Neutrophil (primary cell): ENCODE data around the gene RPS6KC1.

ENCODE experiments used
- H3K27ac ChIP-seq: fragments of 200-600 bp; sonication (generic); 2 replicates; pipeline ENCODE4 v1.5.1; 2016; ENCODE audit warnings: mild to moderate bottlenecking, moderate library complexity
- H3K27me3 ChIP-seq: fragments of 200-600 bp; sonication (generic); 2 replicates; pipeline ENCODE4 v1.6.0; 2016; ENCODE audit warnings: mild to moderate bottlenecking
- H3K36me3 ChIP-seq: fragments of 200-600 bp; sonication (generic); 2 replicates; pipeline ENCODE4 v1.5.1; 2017
- H3K4me1 ChIP-seq, 2 experiments: fragments of 200-600 bp in 1 of 2; sonication (generic) in 1 of 2; 1 replicate in 1 of 2; 2 replicates in 1 of 2; pipeline versions ENCODE4 v1.5.1 to v1.6.1; 2013 to 2016; ENCODE audit warnings: low read depth in 1 of 2, low read length in 1 of 2, mild to moderate bottlenecking in 1 of 2, moderate library complexity in 1 of 2; ENCODE audit not compliant: control insufficient read depth in 1 of 2, insufficient read depth in 1 of 2
- H3K4me3 ChIP-seq, 2 experiments: fragments of 200-600 bp in 1 of 2; sonication (generic) in 1 of 2; 1 replicate in 1 of 2; 2 replicates in 1 of 2; pipeline ENCODE4 v1.5.1; 2013 to 2016; ENCODE audit warnings: low read depth in 1 of 2, low read length in 1 of 2, mild to moderate bottlenecking in 1 of 2, moderate library complexity in 1 of 2
- H3K9me3 ChIP-seq: fragments of 200-600 bp; sonication (generic); 2 replicates; pipeline ENCODE4 v1.5.1; 2016
- TF ChIP-seq, protein P1 (sequence below): fragments of 200-600 bp; sonication (generic); IDR thresholded peaks from 2 replicates; pipeline ENCODE4 v1.5.1; 2016; ENCODE audit warnings: antibody characterized with exemption

The RPS6KC1 gene

DNA sequence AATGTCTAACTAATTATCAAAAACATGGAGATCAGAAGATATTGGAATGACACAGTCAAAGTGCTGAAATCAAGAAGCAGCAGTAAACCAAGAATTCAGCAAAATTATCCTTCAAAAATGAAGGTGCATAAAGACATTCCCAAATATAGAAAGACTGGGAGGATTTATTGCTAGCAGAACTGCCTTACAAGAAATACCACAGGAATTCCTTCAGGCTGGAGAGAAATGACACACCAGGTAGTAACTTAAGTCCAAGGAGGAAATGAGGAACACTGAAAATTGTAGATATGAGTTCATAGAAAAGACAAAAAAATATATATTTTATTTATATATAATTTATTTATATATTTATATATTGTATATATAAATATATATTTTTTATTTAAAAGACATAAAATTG, 217.2 kb downstream of the RPS6KC1 start:
- H3K4me3 ChIP-seq: no peak overlapping the region
- H3K4me1 ChIP-seq: no peaks in the 10 kb centered on the region
- H3K27ac ChIP-seq: no peak overlapping the region
- no peaks in the 10 kb centered on the region for H3K36me3 ChIP-seq
- H3K9me3 ChIP-seq: no peaks in the 10 kb centered on the region
- TF ChIP-seq, protein P1, sequence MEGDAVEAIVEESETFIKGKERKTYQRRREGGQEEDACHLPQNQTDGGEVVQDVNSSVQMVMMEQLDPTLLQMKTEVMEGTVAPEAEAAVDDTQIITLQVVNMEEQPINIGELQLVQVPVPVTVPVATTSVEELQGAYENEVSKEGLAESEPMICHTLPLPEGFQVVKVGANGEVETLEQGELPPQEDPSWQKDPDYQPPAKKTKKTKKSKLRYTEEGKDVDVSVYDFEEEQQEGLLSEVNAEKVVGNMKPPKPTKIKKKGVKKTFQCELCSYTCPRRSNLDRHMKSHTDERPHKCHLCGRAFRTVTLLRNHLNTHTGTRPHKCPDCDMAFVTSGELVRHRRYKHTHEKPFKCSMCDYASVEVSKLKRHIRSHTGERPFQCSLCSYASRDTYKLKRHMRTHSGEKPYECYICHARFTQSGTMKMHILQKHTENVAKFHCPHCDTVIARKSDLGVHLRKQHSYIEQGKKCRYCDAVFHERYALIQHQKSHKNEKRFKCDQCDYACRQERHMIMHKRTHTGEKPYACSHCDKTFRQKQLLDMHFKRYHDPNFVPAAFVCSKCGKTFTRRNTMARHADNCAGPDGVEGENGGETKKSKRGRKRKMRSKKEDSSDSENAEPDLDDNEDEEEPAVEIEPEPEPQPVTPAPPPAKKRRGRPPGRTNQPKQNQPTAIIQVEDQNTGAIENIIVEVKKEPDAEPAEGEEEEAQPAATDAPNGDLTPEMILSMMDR: no peak
- H3K27me3 ChIP-seq: no peaks in the 10 kb centered on the region

GRCh38 chr1:213269829-213270228, 218.8 kb downstream of the RPS6KC1 start:
- no peak overlapping the region for H3K27ac ChIP-seq
- TF ChIP-seq, protein P1: no peak
- H3K36me3 ChIP-seq: no peaks in the 10 kb centered on the region
- no peaks in the 10 kb centered on the region for H3K27me3 ChIP-seq
- peaks cover 8 to 9% of the 10 kb centered on the region in 2 experiments for H3K4me1 ChIP-seq
- H3K9me3 ChIP-seq: no peaks in the 10 kb centered on the region
- no peak overlapping the region for H3K4me3 ChIP-seq

GRCh38 chr1:213273546-213273945, 222.5 kb downstream of the RPS6KC1 start:
- no peaks in the 10 kb centered on the region for H3K9me3 ChIP-seq
- no peak overlapping the region for H3K27ac ChIP-seq

DNA sequence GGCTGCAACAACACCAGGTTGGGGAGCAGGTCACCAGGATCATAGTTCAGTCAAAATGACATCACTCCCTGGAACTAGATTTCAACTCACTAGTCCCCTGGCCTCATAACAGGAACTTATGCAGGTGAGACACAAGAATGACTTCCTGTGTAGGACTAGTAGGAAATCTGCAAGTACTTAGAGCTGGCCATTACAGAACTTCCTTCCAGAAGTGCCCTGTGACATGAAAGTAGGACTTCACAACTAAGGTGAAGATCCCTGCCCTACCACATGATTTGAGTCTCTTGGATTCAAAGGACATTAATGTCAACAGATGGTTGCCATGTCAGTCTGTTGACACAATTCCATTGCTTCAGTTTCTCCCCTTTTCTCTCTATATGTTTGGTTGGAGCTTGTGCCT, 223.1 kb downstream of the RPS6KC1 start:
- peaks cover 8 to 9% of the 10 kb centered on the region in 2 experiments for H3K4me1 ChIP-seq
- no peak overlapping the region for H3K4me3 ChIP-seq
- H3K9me3 ChIP-seq: no peaks in the 10 kb centered on the region
- H3K36me3 ChIP-seq: no peaks in the 10 kb centered on the region
- no peaks in the 10 kb centered on the region for H3K27me3 ChIP-seq
- no peak overlapping the region for H3K27ac ChIP-seq
- TF ChIP-seq, protein P1: no peak

More at GRCh38 chr1:213273546-213273945, 222.5 kb downstream of the RPS6KC1 start:
- Histone ChIP-seq H3K4me1 (peaks cover 8 to 9% of the 10 kb centered on the region in 2 experiments), H3K27me3 (no peaks in the 10 kb centered on the region), H3K4me3 (no peak overlapping the region), H3K36me3 (no peaks in the 10 kb centered on the region)
- TF ChIP-seq, protein P1: no peak

DNA sequence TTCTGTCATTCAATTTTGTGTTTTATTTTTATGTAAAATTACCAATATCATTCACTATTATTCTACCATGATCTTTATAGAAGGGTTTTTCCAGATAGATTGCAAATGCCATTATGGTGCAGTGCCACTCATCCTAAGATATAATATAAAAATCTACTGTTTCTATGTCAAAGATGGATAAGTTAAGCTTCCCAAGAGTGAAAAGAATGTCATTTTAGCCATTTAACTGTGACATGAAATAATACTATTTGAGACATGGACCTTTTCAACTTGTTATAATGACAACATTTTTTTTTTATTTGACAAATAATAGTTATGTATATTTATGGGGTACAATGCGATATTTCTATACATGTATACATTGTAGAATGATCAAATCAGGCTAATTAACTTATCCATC, 224.3 kb downstream of the RPS6KC1 start:
- Histone ChIP-seq H3K4me1 (peaks cover 8 to 9% of the 10 kb centered on the region in 2 experiments), H3K4me3 (no peak overlapping the region), H3K36me3 (no peaks in the 10 kb centered on the region), H3K27me3 (no peaks in the 10 kb centered on the region), H3K9me3 (no peaks in the 10 kb centered on the region), H3K27ac (no peak overlapping the region)
- TF ChIP-seq, protein P1: no peak

DNA sequence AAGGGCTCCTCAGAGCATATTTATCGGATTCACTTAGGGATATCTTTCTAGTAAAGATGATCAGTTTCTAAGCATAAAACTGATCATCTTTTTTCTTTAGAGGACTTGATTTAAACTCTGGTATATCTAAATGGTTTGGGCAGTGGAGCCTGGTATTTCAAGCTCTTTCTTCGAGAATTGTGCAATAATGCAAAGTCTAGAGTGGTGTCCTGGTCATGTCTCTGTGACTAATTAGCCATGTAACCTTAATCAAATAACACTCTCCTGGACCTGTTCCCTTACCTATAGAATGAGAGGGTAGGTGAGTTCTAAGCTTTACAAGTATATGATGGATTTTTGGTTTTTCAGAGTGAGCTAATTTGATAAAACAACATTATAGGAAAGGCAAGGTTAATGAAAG, 225.2 kb downstream of the RPS6KC1 start:
- no peaks in the 10 kb centered on the region for H3K27me3 ChIP-seq
- no peak overlapping the region for H3K27ac ChIP-seq
- peaks cover 8 to 9% of the 10 kb centered on the region in 2 experiments for H3K4me1 ChIP-seq
- H3K4me3 ChIP-seq: no peak overlapping the region
- no peaks in the 10 kb centered on the region for H3K9me3 ChIP-seq
- H3K36me3 ChIP-seq: no peaks in the 10 kb centered on the region
- TF ChIP-seq, protein P1: no peak
